Activated CD4-positive, alpha-beta T cell treated with anti-CD3 and anti-CD28 coated beads for 36 hours (primary cell): Measurements from ENCODE around the gene DNAJC10. TPM values are rescaled to one million over a fixed set of nuclear protein-coding genes. Genes with fewer than 3 reads are reported as not detected.
"Not testable (repeated sequence)": the region's sequence is repeated elsewhere in the genome, so short reads cannot be mapped to it uniquely, and the experiment has no call there.

Experiments
- ATAC-seq: fragments of 200-7000 bp; cut with Tn5 transposase; one replicate; pipeline ENCODE4 v1.10.0; 2021; ENCODE audit warnings: mild to moderate bottlenecking, moderate library complexity
- CTCF ChIA-PET: fragments of 350-600 bp; sonication (Branson Sonifier 250); formaldehyde crosslinking; loops from one replicate; lab custom pipeline; 2021; ENCODE audit warnings: antibody characterized with exemption; lab: Charles Lee
- POLR2A ChIA-PET: fragments of 350-600 bp; sonication (Branson Sonifier 250); formaldehyde crosslinking; loops from one replicate; lab custom pipeline; 2021; ENCODE audit warnings: antibody characterized with exemption, inconsistent platforms; lab: Charles Lee
- DNase-seq: peaks from one replicate; pipeline ENCODE4 v3.0.0-alpha.2; 2020
- H3K27ac Mint-ChIP-seq: one replicate; pipeline ENCODE4 v1.8.0; 2021; ENCODE audit warnings: mixed read lengths
- H3K27me3 Mint-ChIP-seq: one replicate; pipeline ENCODE4 v1.8.0; 2021; ENCODE audit warnings: mixed read lengths
- H3K36me3 Mint-ChIP-seq: one replicate; pipeline ENCODE4 v1.8.0; 2021; ENCODE audit warnings: low read depth, mixed read lengths
- H3K4me1 Mint-ChIP-seq: one replicate; pipeline ENCODE4 v1.8.0; 2021; ENCODE audit warnings: mixed read lengths
- H3K4me3 Mint-ChIP-seq: one replicate; pipeline ENCODE4 v1.8.0; 2021; ENCODE audit warnings: mild to moderate bottlenecking, moderate library complexity, mixed read lengths
- H3K9me3 Mint-ChIP-seq: one replicate; pipeline ENCODE4 v1.8.0; 2021; ENCODE audit warnings: low read depth, mixed read lengths
- intact Hi-C, 2 experiments: fragments of 100-400 bp; cut with DNase I in 1 of 2; cut with micrococcal nuclease in 1 of 2; formaldehyde crosslinking; loops; one replicate each; pipeline versions ENCODE4 v1.14.2 to v1.15.1; 2022 to 2024; cut with DNase I, micrococcal nuclease
- total RNA-seq, 2 experiments: library from RNA; stranded (reverse); gene quantifications; one replicate each; pipeline ENCODE4 v1.2.3, GENCODE V29; 2021

The DNAJC10 gene, protein sequence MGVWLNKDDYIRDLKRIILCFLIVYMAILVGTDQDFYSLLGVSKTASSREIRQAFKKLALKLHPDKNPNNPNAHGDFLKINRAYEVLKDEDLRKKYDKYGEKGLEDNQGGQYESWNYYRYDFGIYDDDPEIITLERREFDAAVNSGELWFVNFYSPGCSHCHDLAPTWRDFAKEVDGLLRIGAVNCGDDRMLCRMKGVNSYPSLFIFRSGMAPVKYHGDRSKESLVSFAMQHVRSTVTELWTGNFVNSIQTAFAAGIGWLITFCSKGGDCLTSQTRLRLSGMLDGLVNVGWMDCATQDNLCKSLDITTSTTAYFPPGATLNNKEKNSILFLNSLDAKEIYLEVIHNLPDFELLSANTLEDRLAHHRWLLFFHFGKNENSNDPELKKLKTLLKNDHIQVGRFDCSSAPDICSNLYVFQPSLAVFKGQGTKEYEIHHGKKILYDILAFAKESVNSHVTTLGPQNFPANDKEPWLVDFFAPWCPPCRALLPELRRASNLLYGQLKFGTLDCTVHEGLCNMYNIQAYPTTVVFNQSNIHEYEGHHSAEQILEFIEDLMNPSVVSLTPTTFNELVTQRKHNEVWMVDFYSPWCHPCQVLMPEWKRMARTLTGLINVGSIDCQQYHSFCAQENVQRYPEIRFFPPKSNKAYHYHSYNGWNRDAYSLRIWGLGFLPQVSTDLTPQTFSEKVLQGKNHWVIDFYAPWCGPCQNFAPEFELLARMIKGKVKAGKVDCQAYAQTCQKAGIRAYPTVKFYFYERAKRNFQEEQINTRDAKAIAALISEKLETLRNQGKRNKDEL
- total RNA-seq, result 10 to 100 TPM; 41.7 to 48.9 TPM

DNA sequence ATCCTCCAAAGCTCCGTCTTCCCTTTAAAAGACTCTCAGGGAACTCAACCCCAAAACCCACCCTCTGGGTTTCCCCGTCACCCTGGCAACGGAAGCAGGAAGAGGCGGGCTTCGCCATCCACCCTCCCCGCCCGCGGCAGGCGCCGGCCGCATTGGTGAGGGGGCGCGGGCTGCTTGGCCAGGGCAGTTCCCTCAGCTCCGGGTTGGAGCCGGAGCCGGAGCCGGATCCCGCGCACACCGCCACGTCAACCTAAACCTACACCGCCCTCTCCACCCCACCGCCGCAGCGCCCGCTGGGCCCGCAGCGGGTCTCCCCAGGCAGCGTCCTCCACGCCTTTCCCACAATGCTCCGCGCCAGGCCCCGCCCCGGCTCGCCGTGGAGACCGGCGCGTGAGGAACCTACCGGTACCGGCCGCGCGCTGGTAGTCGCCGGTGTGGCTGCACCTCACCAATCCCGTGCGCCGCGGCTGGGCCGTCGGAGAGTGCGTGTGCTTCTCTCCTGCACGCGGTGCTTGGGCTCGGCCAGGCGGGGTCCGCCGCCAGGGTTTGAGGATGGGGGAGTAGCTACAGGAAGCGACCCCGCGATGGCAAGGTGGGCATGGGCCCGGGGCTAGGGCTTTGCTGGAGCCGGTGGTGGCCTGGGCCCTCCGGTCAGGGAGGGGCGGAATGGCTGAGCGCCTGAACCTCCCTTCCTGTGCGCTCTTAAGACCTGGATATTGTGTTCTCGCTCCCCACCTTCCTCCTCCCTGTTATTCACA lies at the start of gene DNAJC10:
DNAJC10 (plus strand) TSS at position 366 of the 758 bp plus-strand sequence. CDS start 1,830 bp downstream, outside the sequence.
- ATAC-seq (peak; percentile 92), DNase-seq (peak; percentile 91)
- Mint-ChIP-seq H3K4me1 (peaks cover 3% of the 10 kb centered on the region), H3K36me3 (peaks cover 4% of the 10 kb centered on the region), H3K9me3 (no peaks in the 10 kb centered on the region), H3K4me3 (no peak within 1 kb of the TSS), H3K27ac (no peak within 1 kb of the TSS), H3K27me3 (peaks cover under 1% of the 10 kb centered on the region)
- intact Hi-C loops, result loop anchor here (1.0 to 5.0 kb wide), 8 partner anchors 49 to 1734 kb away; partner anchors contain the start of genes NCKAP1 (in 2 of the 2), NUP35 (in 2 of the 2), DUSP19 (in 1 of the 2) and ITPRID2 (in 1 of the 2)
- POLR2A ChIA-PET, result no interaction called here
- CTCF ChIA-PET, result interaction anchor here (0.8 to 1.6 kb wide), 4 partner anchors 8 to 154 kb away, joined by 3 to 7 read pairs (median 4); no protein-coding TSS in a partner anchor

DNA sequence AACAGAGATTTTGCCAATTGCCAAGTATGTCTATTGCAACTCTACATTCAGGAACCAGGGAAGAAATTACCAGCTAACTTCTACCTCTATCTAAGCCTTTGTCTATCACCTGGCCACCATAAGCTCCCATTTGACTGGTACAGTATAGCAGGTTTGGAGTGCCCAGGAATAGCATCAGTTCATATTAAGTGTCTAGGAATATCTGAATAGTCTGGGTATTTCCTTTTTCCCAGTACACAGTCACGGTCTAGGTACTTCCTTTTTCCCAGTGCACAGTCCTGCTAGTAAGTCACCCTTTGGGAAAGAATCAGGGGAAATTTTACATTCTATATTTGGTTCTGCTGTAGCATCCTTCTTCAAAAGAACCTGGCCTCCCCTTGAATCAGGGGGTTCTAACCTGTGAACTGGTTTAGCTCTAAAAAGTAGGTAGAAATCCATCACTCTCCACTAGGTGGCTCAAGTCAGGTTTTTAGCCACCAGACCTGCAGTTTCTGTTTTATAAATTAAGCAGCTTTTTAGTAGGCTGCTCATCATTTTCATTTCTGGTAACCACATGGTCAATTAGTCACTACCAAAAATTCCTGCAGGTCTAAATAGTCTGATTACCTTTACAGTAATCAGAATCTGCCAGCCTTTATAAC lies 49.3 kb upstream of the DNAJC10 start:
- no peaks in the 10 kb centered on the region for H3K36me3 Mint-ChIP-seq
- H3K27ac Mint-ChIP-seq, result no peak overlapping the region
- POLR2A ChIA-PET, result interaction anchor here (0.7 kb wide), 1 partner anchor 714 kb away, joined by 3 read pairs; no protein-coding TSS in a partner anchor
- no peak overlapping the region for H3K4me3 Mint-ChIP-seq
- peaks cover 3% of the 10 kb centered on the region for H3K27me3 Mint-ChIP-seq
- CTCF ChIA-PET, result interaction anchor here (0.5 to 2.4 kb wide), 12 partner anchors 14 to 763 kb away, joined by 3 to 25 read pairs (median 4); partner anchors contain the start of gene DNAJC10
- DNase-seq (peak; percentile 20), ATAC-seq (peak; percentile 86)
- no peaks in the 10 kb centered on the region for H3K9me3 Mint-ChIP-seq
- H3K4me1 Mint-ChIP-seq, result peaks cover 4% of the 10 kb centered on the region
- intact Hi-C loops, result loop anchor here (1.0 to 2.0 kb wide), 3 partner anchors 50 to 314 kb away; partner anchors contain the start of gene DNAJC10 (in 2 of the 2)

DNA sequence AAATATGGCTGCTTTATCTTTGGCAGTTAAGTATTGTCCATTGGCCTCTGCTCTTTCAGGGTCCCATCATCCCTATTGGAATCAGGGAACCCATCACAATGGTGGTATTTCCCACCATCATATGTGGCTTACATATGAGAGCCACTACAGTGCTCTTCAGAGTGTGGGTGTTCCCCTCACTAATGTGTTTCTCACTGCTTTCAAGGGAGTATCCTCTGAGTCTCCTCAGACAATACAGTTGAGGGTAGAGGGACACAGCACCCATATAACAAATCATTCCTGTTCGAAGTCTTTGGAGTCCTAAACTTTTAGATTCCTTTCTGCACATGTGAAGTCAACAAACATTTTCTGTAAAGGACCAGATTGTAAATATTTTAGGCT lies 48.8 kb upstream of the DNAJC10 start:
- ATAC-seq, result peak; percentile 56
- Mint-ChIP-seq H3K36me3 (no peaks in the 10 kb centered on the region), H3K9me3 (no peaks in the 10 kb centered on the region), H3K4me1 (peaks cover 4% of the 10 kb centered on the region), H3K27ac (no peak overlapping the region), H3K4me3 (no peak overlapping the region), H3K27me3 (peaks cover 3% of the 10 kb centered on the region)
- intact Hi-C loops, result loop anchor here (1.0 to 2.0 kb wide), 3 partner anchors 49 to 313 kb away; partner anchors contain the start of gene DNAJC10 (in 2 of the 2)
- CTCF ChIA-PET, result interaction anchor here (0.6 to 2.4 kb wide), 10 partner anchors 13 to 763 kb away, joined by 3 to 25 read pairs (median 4); partner anchors contain the start of gene DNAJC10
- no peak for DNase-seq
- POLR2A ChIA-PET, result interaction anchor here (0.7 kb wide), 1 partner anchor 714 kb away, joined by 3 read pairs; no protein-coding TSS in a partner anchor

GRCh38 chr2:182668671-182669070 lies 47.4 kb upstream of the DNAJC10 start:
- no peaks in the 10 kb centered on the region for H3K9me3 Mint-ChIP-seq
- H3K27me3 Mint-ChIP-seq, result peaks cover 5% of the 10 kb centered on the region
- H3K27ac Mint-ChIP-seq, result no peak overlapping the region
- H3K4me3 Mint-ChIP-seq, result no peak overlapping the region
- H3K36me3 Mint-ChIP-seq, result no peaks in the 10 kb centered on the region
- H3K4me1 Mint-ChIP-seq, result peaks cover 4% of the 10 kb centered on the region
- intact Hi-C loops, result no loop called here
- CTCF ChIA-PET, result interaction anchor here (1.2 kb wide), 1 partner anchor 51 kb away, joined by 4 read pairs; no protein-coding TSS in a partner anchor
- ATAC-seq (no peak), DNase-seq (no peak)
- POLR2A ChIA-PET, result no interaction called here

DNA sequence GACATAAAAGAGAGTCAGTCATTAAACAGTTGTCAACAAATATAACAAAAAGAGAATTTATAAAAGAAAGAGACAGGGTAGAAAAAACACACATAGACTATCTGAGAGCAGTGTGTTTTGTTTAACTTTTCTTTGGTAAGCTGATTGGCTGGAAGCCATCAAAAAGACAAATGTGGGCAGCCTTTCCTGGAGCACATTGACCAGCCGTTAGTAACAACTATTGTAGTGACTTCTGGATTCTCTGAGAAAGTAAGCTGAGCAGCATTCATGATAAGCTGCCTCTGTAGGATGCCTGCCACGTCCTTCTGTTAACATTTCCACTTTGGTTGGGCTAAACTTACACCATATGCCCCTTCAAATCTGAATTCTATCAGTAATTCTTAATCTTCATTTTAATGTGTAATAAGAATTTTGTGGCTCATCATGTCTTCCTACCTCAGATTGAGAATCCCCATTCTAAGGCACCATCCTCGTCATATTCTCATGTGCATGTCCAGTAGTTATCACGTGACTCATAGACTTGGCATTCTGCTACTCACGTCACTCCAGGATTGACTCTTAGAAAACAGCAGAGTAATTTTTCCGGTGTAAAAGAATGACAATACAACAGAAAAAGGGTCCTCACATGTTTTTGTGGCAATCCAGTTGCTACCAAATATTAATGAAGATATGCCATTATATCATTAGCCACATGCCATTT lies 43.4 kb upstream of the DNAJC10 start:
- ChIA-PET POLR2A (interaction anchor here (0.7 kb wide), 1 partner anchor 388 kb away, joined by 4 read pairs; no protein-coding TSS in a partner anchor), CTCF (no interaction called here)
- Mint-ChIP-seq H3K27me3 (peaks cover 14% of the 10 kb centered on the region), H3K36me3 (no peaks in the 10 kb centered on the region), H3K4me1 (no peaks in the 10 kb centered on the region), H3K27ac (no peak overlapping the region), H3K9me3 (no peaks in the 10 kb centered on the region), H3K4me3 (no peak overlapping the region)
- DNase-seq (no peak), ATAC-seq (no peak)
- intact Hi-C loops, result no loop called here

- ChIA-PET POLR2A (no interaction called here), CTCF (interaction anchor here (1.2 to 1.6 kb wide), 3 partner anchors 11 to 17 kb away, joined by 3 to 4 read pairs (median 4); no protein-coding TSS in a partner anchor)
- ATAC-seq, result no peak
- Mint-ChIP-seq H3K27me3 (peaks cover 9% of the 10 kb centered on the region), H3K36me3 (no peaks in the 10 kb centered on the region), H3K4me3 (no peak overlapping the region), H3K27ac (no peak overlapping the region), H3K4me1 (no peaks in the 10 kb centered on the region), H3K9me3 (no peaks in the 10 kb centered on the region)
- DNase-seq, result no peak
- intact Hi-C loops, result no loop called here
Measured at GRCh38 chr2:182680837-182681236, 35.2 kb upstream of the DNAJC10 start.

DNA sequence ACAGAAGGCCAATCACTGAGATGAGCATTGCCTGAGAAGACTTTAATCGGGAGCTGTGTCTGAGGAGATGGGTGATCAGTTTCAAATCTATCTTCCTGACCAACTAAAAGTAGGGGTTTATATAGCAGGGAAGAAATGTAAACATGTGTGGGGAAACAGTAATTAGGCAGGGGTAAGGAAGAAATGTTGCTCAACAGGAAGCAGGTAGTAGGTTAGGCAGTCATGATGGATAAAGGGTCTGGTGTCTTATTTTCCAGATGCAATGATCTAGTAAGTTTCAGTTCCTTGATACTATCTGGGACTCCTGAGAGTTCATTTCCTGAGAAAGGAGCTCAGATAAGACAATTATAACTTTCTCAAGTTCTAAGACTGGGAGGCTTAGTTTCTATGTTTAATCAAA lies 33.8 kb upstream of the DNAJC10 start:
- DNase-seq, result no peak
- intact Hi-C loops, result no loop called here

GRCh38 chr2:182685559-182685958 lies 30.5 kb upstream of the DNAJC10 start:
- H3K4me1 Mint-ChIP-seq, result no peaks in the 10 kb centered on the region
- no peak for DNase-seq
- peaks cover 8% of the 10 kb centered on the region for H3K27me3 Mint-ChIP-seq
- no peak for ATAC-seq
- intact Hi-C loops, result no loop called here
- H3K36me3 Mint-ChIP-seq, result no peaks in the 10 kb centered on the region
- no peak overlapping the region for H3K27ac Mint-ChIP-seq
- H3K4me3 Mint-ChIP-seq, result no peak overlapping the region
- CTCF ChIA-PET, result no interaction called here
- POLR2A ChIA-PET, result no interaction called here
- H3K9me3 Mint-ChIP-seq, result no peaks in the 10 kb centered on the region

More for the DNA sequence above, 33.8 kb upstream of the DNAJC10 start:
- Mint-ChIP-seq H3K4me3 (no peak overlapping the region), H3K36me3 (no peaks in the 10 kb centered on the region), H3K4me1 (no peaks in the 10 kb centered on the region), H3K9me3 (no peaks in the 10 kb centered on the region), H3K27me3 (peaks cover 2% of the 10 kb centered on the region), H3K27ac (no peak overlapping the region)
- ChIA-PET POLR2A (no interaction called here), CTCF (interaction anchor here (0.5 kb wide), 1 partner anchor 262 kb away, joined by 3 read pairs; no protein-coding TSS in a partner anchor)
- no peak for ATAC-seq

GRCh38 chr2:182686763-182687162 lies 29.3 kb upstream of the DNAJC10 start:
- CTCF ChIA-PET, intact Hi-C loops, DNase-seq, H3K36me3 Mint-ChIP-seq, ATAC-seq, H3K4me3 Mint-ChIP-seq, H3K9me3 Mint-ChIP-seq, POLR2A ChIA-PET, H3K27ac Mint-ChIP-seq, H3K27me3 Mint-ChIP-seq, H3K4me1 Mint-ChIP-seq: not testable (repeated sequence)

GRCh38 chr2:182694189-182694588 lies 21.9 kb upstream of the DNAJC10 start:
- ChIA-PET POLR2A (no interaction called here), CTCF (no interaction called here)
- Mint-ChIP-seq H3K27me3 (peaks cover 6% of the 10 kb centered on the region), H3K4me3 (no peak overlapping the region), H3K4me1 (no peaks in the 10 kb centered on the region), H3K36me3 (no peaks in the 10 kb centered on the region), H3K27ac (no peak overlapping the region), H3K9me3 (no peaks in the 10 kb centered on the region)
- ATAC-seq (no peak), DNase-seq (no peak)
- intact Hi-C loops, result no loop called here
